Motor neuron (in vitro differentiated cells): ENCODE measurements around the gene VPS52. TPM values are rescaled to one million over a fixed set of nuclear protein-coding genes. Genes with fewer than 3 reads are reported as not detected.

Experiments
- ATAC-seq, 8 experiments: fragments of 200-7000 bp; cut with Tn5 transposase; replicated peaks in 6 of 8; 2 replicates each; pipeline ENCODE4 v1.8.0; 2021; ENCODE audit warnings: mild to moderate bottlenecking in 8 of 8, moderate library complexity in 8 of 8
- H3K27ac ChIP-seq, 2 donors: fragments of 250-450 bp; sonication (Bioruptor Pico); 2 replicates each; pipeline ENCODE4 v1.9.0; 2021; ENCODE audit warnings: antibody characterized with exemption in 2 of 2, mild to moderate bottlenecking in 2 of 2, moderate library complexity in 1 of 2
- H3K4me1 ChIP-seq, 2 donors: fragments of 250-450 bp; sonication (Bioruptor Pico); replicated peaks in 1 of 2; 2 replicates each; pipeline ENCODE4 v1.6.1; 2021; ENCODE audit warnings: antibody characterized with exemption in 2 of 2, mild to moderate bottlenecking in 2 of 2, moderate library complexity in 1 of 2
- H3K4me3 ChIP-seq, 5 donors: fragments of 250-450 bp; sonication (Bioruptor Pico); 2 replicates each; pipeline ENCODE4 v1.9.0; 2021; ENCODE audit warnings: antibody characterized with exemption in 5 of 5, mild to moderate bottlenecking in 5 of 5, moderate library complexity in 4 of 5
- WGBS, 10 experiments: fragments of 450-650 bp; shearing (Covaris generic); methylation state at CpG; one replicate each; pipeline ENCODE4 v1.0.0; 2022; 5-methylcytosine and 5-hydroxymethylcytosine counted together
- in situ Hi-C, 9 experiments: fragments of 400-800 bp; cut with MboI; loops; one replicate each; pipeline ENCODE4 v1.15.0; 2021; ENCODE audit warnings: low sequenced_read_pairs in 9 of 9, low pct_unique_long_range_greater_than_20kb in 2 of 9; ENCODE audit not compliant: unreplicated experiment in 9 of 9
- total RNA-seq, 8 experiments: library from RNA; unstranded; fragments of 300-600 nt; gene quantifications; 2 replicates each; pipeline versions ENCODE4 v1.2.3 to v1.2.4, GENCODE V29; 2022

The VPS52 gene
- total RNA-seq, 8 experiments from 2014 or later = 21.8 to 66.1 (median 33.8) TPM

GRCh38 chr6:33297406-33297955 is 25.8 kb upstream of the VPS52 start:
- in situ Hi-C loops = no loop called here
- Histone ChIP-seq H3K27ac (peak overlapping the region in 1 of 2 donors; percentile 37), H3K4me3 (peak overlapping the region; percentile 51 to 96 (median 74)), H3K4me1 (peaks cover 7 to 17% of the 10 kb centered on the region in 2 donors)
- WGBS, 10 experiments = 0 to 24% (median 7%) methylated on average over 1 to 5 of the region's 16 CpGs; no CpG with 5 or more reads in 7 of the 10 experiments
- ATAC-seq = no peak

DNA sequence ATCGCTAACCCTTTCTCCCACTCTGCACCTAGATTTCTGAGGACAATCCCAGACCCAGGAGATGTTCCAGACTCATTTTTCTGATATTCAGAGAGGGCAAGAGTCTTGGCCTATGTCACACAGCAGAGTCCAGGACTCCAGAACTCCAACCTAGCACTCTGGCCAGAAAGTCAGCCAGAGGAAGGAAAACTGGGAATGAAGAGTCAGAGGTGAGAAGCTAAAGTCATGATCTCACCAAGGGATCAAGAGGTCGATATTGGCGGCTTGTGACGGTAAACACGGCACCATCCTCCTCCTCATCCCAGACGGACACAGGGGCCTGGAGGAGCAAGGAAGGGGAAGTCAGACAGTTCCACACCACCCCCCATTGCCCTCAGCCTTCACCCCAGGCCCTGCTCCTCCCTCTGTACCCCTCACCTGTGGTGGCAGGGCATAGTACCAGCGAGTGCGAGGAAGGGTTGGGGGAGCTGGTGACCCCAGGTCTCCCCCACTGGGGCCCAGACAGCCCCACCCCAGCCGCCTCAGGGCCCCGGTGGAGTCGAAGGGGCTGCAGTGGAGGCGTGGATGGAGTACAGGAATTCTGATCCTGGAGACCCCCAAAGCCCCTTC is 25.2 kb upstream of the VPS52 start:
- Histone ChIP-seq H3K4me3 (peak overlapping the region in 3 of 5 donors; percentile 74 to 96 (median 85)), H3K4me1 (peaks cover 7 to 17% of the 10 kb centered on the region in 2 donors), H3K27ac (peak overlapping the region in 1 of 2 donors; percentile 37)
- WGBS, 10 experiments = 70 to 100% (median 83%) methylated on average over 1 to 4 of the region's 12 CpGs; no CpG with 5 or more reads in 7 of the 10 experiments
- in situ Hi-C loops = no loop called here
- no peak for ATAC-seq

DNA sequence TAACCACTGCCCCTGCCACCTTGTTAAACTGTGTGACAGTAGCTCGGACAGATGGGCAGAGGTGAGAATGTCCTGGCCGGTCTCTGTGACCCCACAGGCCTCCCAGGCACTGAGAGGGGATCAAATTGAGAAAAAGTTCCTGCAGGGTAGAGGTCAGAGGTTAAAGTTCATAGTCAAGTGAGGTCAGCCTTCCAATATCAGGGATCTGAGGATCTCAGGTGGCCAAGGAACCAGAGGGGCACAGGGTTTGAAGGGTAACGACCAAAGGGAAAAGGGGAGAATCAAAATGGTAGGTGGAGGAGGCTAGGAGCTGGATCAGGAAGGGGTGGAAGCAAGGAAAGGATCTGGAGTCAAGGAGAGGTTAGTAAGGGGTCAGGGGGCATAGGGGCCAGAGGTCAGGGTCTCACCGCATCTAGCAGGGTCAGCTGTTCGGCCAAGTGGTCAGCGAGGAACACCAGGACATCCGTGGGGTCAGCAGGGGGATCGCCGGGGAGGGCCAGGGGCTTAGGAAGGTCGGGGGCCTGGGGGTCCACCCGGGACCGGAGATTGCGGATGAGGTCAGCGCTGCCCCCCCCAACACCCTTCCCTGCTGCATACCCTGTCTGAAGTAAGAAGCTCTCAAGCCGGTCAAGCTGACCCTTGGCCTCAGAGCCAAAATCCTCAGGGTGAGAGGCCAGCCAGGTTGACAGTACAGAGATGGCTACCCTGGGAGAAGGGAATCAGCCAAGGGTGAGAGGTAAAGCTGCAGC is 24.1 kb upstream of the VPS52 start:
- Histone ChIP-seq H3K4me1 (peaks cover 7 to 13% of the 10 kb centered on the region in 2 donors), H3K4me3 (no peak overlapping the region), H3K27ac (no peak overlapping the region)
- ATAC-seq = no peak
- in situ Hi-C loops = no loop called here
- 83 to 100% (median 90%) methylated on average over 1 to 4 of the region's 15 CpGs; no CpG with 5 or more reads in 6 of the 10 experiments for WGBS, 10 experiments

DNA sequence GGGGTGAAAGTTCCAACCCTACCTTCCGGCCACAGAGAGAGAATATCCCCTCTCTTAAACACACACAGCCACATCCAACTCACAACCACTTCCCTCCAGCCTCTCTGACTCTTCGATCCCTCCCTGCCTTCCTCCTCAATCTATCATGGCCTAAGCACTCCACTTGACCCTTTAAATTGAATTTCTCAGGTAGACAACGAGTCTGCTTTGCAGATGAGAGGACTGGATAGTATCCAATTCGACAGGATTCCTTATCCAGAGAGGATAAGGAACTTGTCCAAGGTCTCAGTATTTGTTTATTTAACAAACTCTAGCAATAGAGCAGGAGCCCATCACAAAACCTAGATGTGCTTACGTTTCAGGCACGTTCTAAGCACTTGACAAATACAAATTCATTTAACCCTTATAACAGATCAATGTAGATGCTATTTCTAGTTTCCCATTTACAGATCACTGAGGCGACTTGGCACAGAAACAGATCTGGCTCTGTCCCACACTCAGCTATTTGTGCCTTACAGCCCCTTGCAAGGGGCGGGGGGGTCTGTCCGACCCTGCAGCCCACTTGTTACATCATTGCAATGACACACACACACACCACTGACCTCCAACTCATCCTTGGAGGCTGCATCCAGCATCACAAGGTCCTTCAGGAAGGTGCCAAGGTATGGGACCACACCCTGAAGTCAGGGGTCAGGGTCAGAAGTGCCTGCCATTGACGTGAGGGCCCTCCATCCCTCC is 22.6 kb upstream of the VPS52 start:
- no peak for ATAC-seq
- H3K4me1 ChIP-seq = peaks cover 10 to 16% of the 10 kb centered on the region in 2 donors
- no peak overlapping the region for H3K27ac ChIP-seq
- H3K4me3 ChIP-seq = no peak overlapping the region
- 62 to 100% (median 72%) methylated on average over 1 to 8 of the region's 10 CpGs; no CpG with 5 or more reads in 2 of the 10 experiments for WGBS, 10 experiments
- in situ Hi-C loops = no loop called here

- Histone ChIP-seq H3K27ac (no peak overlapping the region), H3K4me1 (peaks cover 12 to 16% of the 10 kb centered on the region in 2 donors), H3K4me3 (no peak overlapping the region)
- WGBS, 10 experiments = 50 to 100% (median 100%) methylated on average over 1 to 7 of the region's 16 CpGs; no CpG with 5 or more reads in 5 of the 10 experiments
- ATAC-seq = no peak
- in situ Hi-C loops = no loop called here
Measured at GRCh38 chr6:33292996-33293682, 21.5 kb upstream of the VPS52 start.

DNA sequence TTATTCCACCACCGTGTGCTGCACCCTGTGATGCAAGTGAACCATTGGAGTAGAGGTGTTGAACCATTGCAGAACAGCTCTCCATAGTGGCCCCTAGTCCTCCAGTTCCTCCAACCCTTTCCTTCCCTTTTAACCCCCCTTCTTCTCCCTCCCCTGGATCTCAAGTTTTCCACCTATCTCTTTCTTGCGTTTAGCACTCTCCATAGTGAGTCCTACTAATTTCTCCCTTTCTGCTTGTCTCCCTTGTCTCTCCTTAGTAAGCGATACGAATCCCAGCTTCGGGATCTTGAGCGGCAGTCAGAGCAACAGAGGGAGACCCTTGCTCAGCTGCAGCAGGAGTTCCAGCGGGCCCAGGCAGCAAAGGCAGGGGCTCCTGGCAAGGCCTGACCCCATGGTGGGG is 18.8 kb upstream of the VPS52 start:
- in situ Hi-C loops = no loop called here
- Histone ChIP-seq H3K4me3 (peak overlapping the region in 4 of 5 donors; percentile 80 to 94 (median 86)), H3K27ac (no peak overlapping the region), H3K4me1 (peaks cover 7 to 12% of the 10 kb centered on the region in 2 donors)
- WGBS, 10 experiments = 17 to 83% (median 60%) methylated on average over 1 to 5 of the region's 7 CpGs; no CpG with 5 or more reads in 5 of the 10 experiments
- no peak for ATAC-seq

DNA sequence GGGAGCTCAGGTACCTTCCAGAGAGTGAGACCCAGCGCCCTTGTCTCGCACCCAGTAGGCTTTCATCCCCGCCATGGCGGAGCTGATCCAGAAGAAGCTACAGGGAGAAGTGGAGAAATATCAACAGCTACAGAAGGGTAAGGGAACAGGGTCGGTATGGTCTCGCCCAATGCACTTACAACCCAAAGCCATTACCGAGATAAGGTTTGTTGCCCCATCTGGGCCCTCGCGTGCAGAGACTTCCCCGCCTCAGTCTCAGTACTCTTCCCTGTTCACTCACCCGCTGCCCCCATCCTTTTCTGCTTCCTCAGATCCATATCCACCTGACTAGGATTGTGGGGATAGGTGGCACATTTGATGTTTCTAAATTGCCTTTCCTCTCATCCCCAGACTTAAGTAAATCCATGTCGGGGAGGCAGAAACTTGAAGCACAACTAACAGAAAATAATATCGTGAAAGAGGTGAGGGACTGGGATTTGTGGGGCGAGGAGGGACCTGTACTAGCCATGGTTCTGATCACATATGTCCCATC is 18.2 kb upstream of the VPS52 start:
- 0 to 10% (median 0%) methylated on average over 2 to 9 of the region's 14 CpGs; no CpG with 5 or more reads in 3 of the 10 experiments for WGBS, 10 experiments
- peak overlapping the region; percentile 19 to 76 for H3K27ac ChIP-seq
- H3K4me3 ChIP-seq = peak overlapping the region; percentile 80 to 94 (median 89)
- in situ Hi-C loops = no loop called here
- peaks cover 7 to 12% of the 10 kb centered on the region in 2 donors for H3K4me1 ChIP-seq
- ATAC-seq = peak in 3 of 8 experiments; percentile 13 to 23 (median 13)

GRCh38 chr6:33288921-33289783 is 17.5 kb upstream of the VPS52 start, which contains the start of the genes PFDN6 and WDR46:
PFDN6 (plus strand) TSS chr6:33289601; CDS start chr6:33289857, 256 bp downstream.
WDR46 (minus strand) TSS chr6:33289239; CDS start chr6:33289170, 69 bp downstream.
- peak within 1 kb of the TSS; percentile 19 to 76 for H3K27ac ChIP-seq

GRCh38 chr6:33288141-33288920 is 16.7 kb upstream of the VPS52 start:
- in situ Hi-C loops = no loop called here
- WGBS, 10 experiments = 0 to 49% (median 14%) methylated on average over 2 to 14 of the region's 21 CpGs; no CpG with 5 or more reads in 2 of the 10 experiments
- Histone ChIP-seq H3K27ac (peak overlapping the region in 1 of 2 donors; percentile 76), H3K4me1 (peaks cover 7 to 12% of the 10 kb centered on the region in 2 donors), H3K4me3 (peak overlapping the region; percentile 80 to 94 (median 89))
- peak in 3 of 8 experiments; percentile 2 to 6 (median 5) for ATAC-seq

More at GRCh38 chr6:33288921-33289783, 17.5 kb upstream of the VPS52 start, which contains the start of the genes PFDN6 and WDR46:
- Histone ChIP-seq H3K4me1 (peaks cover 7 to 12% of the 10 kb centered on the region in 2 donors), H3K4me3 (peak within 1 kb of the TSS; percentile 80 to 94 (median 89))
- WGBS, 10 experiments = 0 to 7% (median 1%) methylated on average over 6 to 26 of the region's 43 CpGs; no CpG with 5 or more reads in 1 of the 10 experiments
- ATAC-seq = peak; percentile 93 to 97 (median 96)
- in situ Hi-C loops = no loop called here

DNA sequence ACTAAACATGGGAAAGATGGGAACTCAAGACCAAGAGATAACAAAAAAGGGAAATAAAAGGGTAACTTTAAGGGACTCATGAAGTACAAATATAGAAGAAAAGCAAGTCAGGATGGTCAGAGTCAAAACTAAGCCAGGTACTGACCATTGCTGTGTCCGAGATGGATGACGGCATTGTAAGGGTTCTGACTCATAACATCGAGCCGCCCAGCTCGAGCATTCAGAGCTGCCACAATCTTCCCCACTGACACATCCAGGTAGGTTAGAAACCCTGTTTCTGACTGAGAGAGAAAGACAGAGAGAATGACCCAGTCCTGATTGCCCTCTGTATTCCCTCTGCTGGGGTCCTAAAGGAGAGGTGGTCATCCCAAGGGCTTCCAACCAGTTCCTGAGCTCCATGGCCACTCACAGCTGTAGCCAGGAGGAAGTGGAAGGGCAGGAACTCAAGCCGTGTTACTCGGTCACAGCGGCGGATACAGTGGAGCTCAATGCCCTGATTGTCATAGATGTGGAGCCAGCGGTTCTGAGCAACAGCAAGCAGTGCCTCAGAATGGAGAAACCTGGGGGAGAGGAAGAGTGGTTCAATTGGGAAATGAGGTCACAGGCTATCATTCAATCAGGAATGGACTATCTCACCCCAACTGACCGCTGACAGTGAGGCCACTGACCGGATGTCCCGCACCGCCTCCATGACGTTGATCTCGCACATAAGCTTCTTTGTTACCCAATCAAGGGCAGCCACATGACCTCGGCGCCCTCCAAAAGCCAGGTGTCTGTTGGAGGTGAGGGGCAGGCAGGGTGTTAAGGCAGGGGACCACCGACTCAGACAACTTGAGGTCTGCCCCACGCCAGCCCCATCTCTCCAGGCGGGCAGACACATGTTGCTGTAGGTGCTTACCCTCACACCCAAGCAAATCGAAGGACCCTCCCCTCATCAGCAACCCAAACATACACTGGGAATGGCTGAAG is 15.6 kb upstream of the VPS52 start:
- in situ Hi-C loops = no loop called here
- WGBS, 10 experiments = 86 to 100% (median 96%) methylated on average over 1 to 10 of the region's 22 CpGs
- no peak for ATAC-seq
- Histone ChIP-seq H3K4me3 (no peak overlapping the region), H3K27ac (no peak overlapping the region), H3K4me1 (peaks cover 7 to 12% of the 10 kb centered on the region in 2 donors)
